PFSK-1 (cell line): Measurements from ENCODE around the gene TMEM117.

Experiments
- FOXP2 ChIP-seq: optimal IDR thresholded peaks from 2 replicates; pipeline ENCODE3; 2011; ENCODE audit warnings: borderline replicate concordance, control low read depth, inconsistent platforms; ENCODE audit not compliant: insufficient read depth; ENCODE audit errors: extremely low read length, extremely low read depth
- POLR2AphosphoS5 ChIP-seq: IDR thresholded peaks from 2 replicates; pipeline ENCODE4 v1.6.1; 2012; ENCODE audit warnings: low read depth, mild to moderate bottlenecking, control low read depth, low read length, moderate library complexity
- REST ChIP-seq, 2 experiments: IDR thresholded peaks; 2 replicates each; pipeline versions ENCODE4 v1.6.1 to v1.8.0; 2011 to 2012; ENCODE audit warnings: low read depth in 2 of 2, low read length in 2 of 2, control low read depth in 1 of 2, inconsistent platforms in 1 of 2, mild to moderate bottlenecking in 1 of 2, moderate library complexity in 1 of 2; ENCODE audit not compliant: insufficient read depth in 1 of 2
- SIN3A ChIP-seq: IDR thresholded peaks from 2 replicates; pipeline ENCODE4 v1.6.1; 2012; ENCODE audit warnings: mild to moderate bottlenecking, low read length, moderate library complexity, borderline replicate concordance; ENCODE audit not compliant: insufficient read depth
- TAF1 ChIP-seq: IDR thresholded peaks from 2 replicates; pipeline ENCODE4 v1.6.1; 2012; ENCODE audit warnings: low read length, control low read depth, borderline replicate concordance; ENCODE audit not compliant: insufficient read depth

- no peak for TF ChIP-seq POLR2AphosphoS5
- no peak for TF ChIP-seq REST (IDR thresholded peaks at IDR 0.05; ENCODE audit: insufficient read depth in 1 of 2, low read depth in 2 of 2, low read length in 2 of 2)
- no peak for TF ChIP-seq TAF1
- TF ChIP-seq SIN3A, result no peak
- no peak for TF ChIP-seq FOXP2
Observed at GRCh38 chr12:43891856-43892574, 56.1 kb downstream of the TMEM117 start.
